ENCODE results near the gene GPC1.

Gene GPC1

GRCh38 chr2:240431271-240431660 lies 4.2 kb upstream of the GPC1 start:
- TF ChIP-seq, protein P1, sequence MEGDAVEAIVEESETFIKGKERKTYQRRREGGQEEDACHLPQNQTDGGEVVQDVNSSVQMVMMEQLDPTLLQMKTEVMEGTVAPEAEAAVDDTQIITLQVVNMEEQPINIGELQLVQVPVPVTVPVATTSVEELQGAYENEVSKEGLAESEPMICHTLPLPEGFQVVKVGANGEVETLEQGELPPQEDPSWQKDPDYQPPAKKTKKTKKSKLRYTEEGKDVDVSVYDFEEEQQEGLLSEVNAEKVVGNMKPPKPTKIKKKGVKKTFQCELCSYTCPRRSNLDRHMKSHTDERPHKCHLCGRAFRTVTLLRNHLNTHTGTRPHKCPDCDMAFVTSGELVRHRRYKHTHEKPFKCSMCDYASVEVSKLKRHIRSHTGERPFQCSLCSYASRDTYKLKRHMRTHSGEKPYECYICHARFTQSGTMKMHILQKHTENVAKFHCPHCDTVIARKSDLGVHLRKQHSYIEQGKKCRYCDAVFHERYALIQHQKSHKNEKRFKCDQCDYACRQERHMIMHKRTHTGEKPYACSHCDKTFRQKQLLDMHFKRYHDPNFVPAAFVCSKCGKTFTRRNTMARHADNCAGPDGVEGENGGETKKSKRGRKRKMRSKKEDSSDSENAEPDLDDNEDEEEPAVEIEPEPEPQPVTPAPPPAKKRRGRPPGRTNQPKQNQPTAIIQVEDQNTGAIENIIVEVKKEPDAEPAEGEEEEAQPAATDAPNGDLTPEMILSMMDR (IDR thresholded peaks at IDR 0.05; ENCODE audit: extremely low read depth, insufficient read depth, missing control alignments) = no peak
- in situ Hi-C loops (cut with MboI; ENCODE audit: low pct_unique_long_range_greater_than_20kb, low sequenced_read_pairs, unreplicated experiment) = no loop called here
- DNase-seq (ENCODE audit: low spot score) = no peak

DNA sequence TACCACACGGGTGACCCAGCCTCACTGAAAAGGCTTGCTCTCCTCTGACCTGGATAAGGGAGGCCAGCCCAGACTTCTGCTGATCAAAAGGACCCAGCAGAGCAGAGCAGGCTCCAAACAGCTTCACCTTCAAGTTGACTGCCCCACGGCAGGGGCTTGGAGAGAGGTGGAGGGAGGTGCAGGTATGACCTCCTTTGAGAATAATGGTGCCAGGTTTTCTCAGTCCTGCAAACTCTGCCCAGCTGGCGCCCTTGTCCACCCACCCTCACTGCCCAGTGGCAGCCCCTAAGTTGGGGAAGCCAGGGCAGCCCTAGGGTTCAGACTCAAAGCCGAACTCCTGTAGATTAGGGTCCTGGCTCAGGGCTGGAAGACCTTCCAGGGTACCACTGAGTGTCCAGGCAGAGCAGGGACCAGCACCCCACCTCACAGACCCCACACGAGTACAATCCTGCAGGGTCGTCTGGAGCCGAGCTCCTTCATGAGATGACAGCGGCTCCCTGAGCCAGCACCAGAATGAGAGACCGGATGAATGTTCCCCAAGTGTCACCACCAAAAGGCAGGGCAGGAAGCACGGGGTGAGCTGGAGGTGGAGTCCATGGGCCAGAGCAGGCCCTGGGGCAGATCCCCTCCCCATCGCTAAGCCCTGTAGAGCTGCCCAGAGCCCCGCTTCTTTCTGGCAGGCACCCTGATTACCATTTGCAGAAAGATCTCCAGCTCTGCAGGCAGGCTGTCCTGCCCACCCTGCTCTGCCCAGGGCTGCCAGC lies 3.6 kb upstream of the GPC1 start:
- TF ChIP-seq, protein P1 (IDR thresholded peaks at IDR 0.05; ENCODE audit: extremely low read depth, insufficient read depth, missing control alignments) = no peak
- in situ Hi-C loops (cut with MboI; ENCODE audit: low pct_unique_long_range_greater_than_20kb, low sequenced_read_pairs, unreplicated experiment) = no loop called here
- DNase-seq (ENCODE audit: low spot score) = no peak

GRCh38 chr2:240432430-240432819 lies 3.0 kb upstream of the GPC1 start:
- in situ Hi-C loops (cut with MboI; ENCODE audit: low pct_unique_long_range_greater_than_20kb, low sequenced_read_pairs, unreplicated experiment) = no loop called here
- TF ChIP-seq, protein P1 (IDR thresholded peaks at IDR 0.05; ENCODE audit: extremely low read depth, insufficient read depth, missing control alignments) = no peak
- DNase-seq (ENCODE audit: low spot score) = no peak

DNA sequence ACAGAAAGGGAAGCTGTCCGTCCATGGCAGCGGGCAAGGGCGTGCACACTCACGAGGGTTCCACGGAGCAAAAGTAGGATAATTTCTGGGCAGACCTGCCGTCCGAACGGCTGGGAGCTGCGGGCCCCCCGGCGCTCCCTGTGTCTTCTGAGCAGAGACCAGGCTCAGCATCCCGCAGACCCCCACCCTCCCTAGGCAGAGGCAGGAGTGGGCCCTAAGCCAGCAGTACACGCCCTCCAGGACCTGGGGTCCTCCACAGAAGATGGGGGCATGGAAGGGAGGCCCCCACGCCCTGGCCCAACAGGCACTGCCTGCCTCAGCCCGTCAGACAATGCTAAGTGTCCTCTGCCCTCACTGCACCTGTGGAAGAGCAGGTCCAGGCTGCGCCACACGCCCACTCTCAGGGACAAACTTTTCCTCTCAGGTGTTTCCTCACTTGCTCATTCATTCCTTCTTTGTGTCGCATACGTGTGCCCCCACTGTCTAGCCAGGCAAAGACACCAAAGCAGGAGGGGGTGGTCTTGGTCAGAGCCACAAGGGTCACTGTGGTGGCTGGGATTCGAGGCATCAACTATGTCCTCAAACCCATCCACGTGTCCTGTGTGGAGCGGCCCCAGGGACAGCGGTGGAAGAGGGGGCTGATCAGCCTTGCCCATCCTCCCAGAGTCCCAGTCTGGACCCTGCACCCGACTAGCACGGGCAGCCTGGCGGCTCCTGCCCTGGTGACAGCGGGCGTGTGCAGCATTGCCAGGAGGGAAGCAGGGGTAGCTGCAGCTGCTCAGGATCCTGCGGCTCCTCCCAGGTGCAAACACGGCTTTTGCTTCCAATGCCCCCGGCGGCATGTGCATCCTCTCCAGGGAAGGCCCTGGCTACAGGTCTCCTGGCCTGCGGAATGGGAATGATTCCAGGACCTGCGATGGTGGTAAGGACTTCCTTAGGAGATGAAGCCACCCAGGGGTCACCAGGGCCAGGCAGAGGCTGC lies 2.4 kb upstream of the GPC1 start:
- in situ Hi-C loops (cut with MboI; ENCODE audit: low pct_unique_long_range_greater_than_20kb, low sequenced_read_pairs, unreplicated experiment) = no loop called here
- DNase-seq (ENCODE audit: low spot score) = no peak
- TF ChIP-seq, protein P1 (IDR thresholded peaks at IDR 0.05; ENCODE audit: extremely low read depth, insufficient read depth, missing control alignments) = no peak

DNA sequence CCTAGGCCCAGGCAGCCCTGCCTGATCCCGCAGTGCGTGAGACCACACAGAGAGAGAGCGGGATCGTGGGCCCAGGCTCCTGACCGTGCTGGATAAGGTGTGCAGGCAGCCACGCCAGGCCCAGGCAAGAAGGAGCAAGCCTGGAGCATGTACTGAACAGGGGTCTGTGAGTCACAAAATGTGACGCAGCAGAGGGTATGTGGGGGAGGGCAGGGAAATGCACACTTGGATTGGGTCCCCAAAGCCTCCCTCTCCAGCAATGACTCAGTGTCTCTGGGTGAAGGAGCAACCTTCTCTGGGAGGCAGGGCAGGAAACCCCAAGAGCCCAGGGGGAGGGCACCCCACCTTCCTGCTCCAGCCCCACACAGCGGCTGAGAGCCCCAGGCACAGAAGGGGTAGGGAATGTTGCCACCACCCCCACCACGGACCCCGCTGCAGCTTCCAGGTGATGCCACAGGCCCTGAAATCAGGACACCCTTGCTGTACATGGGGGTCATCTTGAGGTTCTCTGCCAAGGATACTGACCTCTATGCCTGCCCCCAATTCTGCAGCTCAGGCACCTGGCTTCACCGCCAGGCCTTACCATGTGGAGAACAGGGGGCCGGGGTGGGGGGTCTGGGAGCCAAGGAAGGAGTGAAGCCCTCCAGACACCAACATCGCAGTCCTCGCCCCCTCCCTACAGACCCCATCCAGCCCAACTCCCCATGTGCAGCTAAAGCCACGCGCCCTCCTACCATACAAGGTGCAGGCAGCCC lies 1.3 kb upstream of the GPC1 start:
- in situ Hi-C loops (cut with MboI; ENCODE audit: low pct_unique_long_range_greater_than_20kb, low sequenced_read_pairs, unreplicated experiment) = no loop called here
- DNase-seq (ENCODE audit: low spot score) = no peak
- TF ChIP-seq, protein P1 (IDR thresholded peaks at IDR 0.05; ENCODE audit: extremely low read depth, insufficient read depth, missing control alignments) = no peak
